OCI-LY7 (cell line): ENCODE measurements around the gene PLEKHH2.

Experiments
- CTCF ChIP-seq: fragments of 200-600 bp; sonication (generic); conservative IDR thresholded peaks from 2 replicates; pipeline ENCODE4 v1.5.1; 2014; ENCODE audit warnings: mild to moderate bottlenecking, antibody characterized with exemption, low read length, moderate library complexity, mixed read lengths
- EZH2phosphoT487 ChIP-seq: fragments of 200-600 bp; sonication (generic); IDR thresholded peaks from 2 replicates; pipeline ENCODE4 v1.6.1; 2018; ENCODE audit warnings: low read depth, borderline replicate concordance, mild to moderate bottlenecking, mixed run types, antibody characterized with exemption, low read length, moderate library complexity, mixed read lengths

- TF ChIP-seq EZH2phosphoT487, result no peak
- no peak for TF ChIP-seq CTCF
Observed at GRCh38 chr2:43759195-43759594, 122.1 kb downstream of the PLEKHH2 start.
